ENCODE data around the gene METTL27. TPM values are rescaled to one million over a fixed set of nuclear protein-coding genes. Genes with fewer than 3 reads are reported as not detected.

METTL27 gene
- total and polyA plus RNA-seq, 2 of the 8 experiments (the other 6 are each of a cell fraction or from before 2014, with no cell fraction given) = 6.2 to 12.0 TPM

DNA sequence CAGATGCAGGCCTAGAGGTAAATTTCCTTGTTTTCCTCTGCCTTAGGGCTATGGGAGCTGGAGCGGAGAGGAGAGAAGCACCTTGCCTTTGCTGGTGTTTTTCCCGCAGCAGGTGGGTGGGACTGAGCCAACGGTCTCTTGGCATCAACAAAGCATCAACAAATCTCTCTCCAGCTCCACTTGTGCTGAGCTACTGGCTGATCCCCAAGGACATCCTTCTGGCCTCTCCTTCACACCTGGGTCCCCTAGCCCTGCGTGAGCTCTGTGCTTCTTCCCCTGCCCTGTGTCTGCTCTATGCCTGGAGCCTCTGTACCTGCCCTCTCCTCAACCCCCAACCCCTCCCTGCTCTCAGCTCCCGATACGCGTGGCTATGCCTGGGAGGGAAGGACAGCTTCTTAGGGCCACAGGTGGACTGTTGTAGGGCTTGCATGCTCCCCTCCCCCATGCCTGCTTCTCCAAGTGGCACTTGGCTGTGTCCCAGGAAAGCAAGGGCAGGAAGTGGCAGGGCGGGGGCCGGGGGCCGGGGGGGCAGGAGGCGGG is 14.7 kb downstream of the METTL27 start:
- H3K9ac ChIP-seq (replicated peaks in 1 of 4; ENCODE audit: extremely low read depth in 1 of 4, low read depth in 3 of 4, low read length in 3 of 4) = no peak overlapping the region; a peak in 2 of 7 replicates
- H2BK20ac ChIP-seq (ENCODE audit: low read length) = peak overlapping the region; percentile 99
- H4K5ac ChIP-seq (ENCODE audit: insufficient read length, low read depth, low read length) = peak overlapping the region; percentile 20
- H3K9me3 ChIP-seq (ENCODE audit: insufficient read depth in 2 of 2, low read depth in 1 of 2, low read length in 1 of 2) = no peaks in the 10 kb centered on the region
- FAIRE-seq (no peak), DNase-seq (ENCODE audit: low read depth in 1 of 2, low spot score in 2 of 2) (peak in 1 of 2 experiments; percentile 60)
- no peak overlapping the region for H3K14ac ChIP-seq (ENCODE audit: insufficient read length)
- ChIA-PET POLR2A (ENCODE audit: partially characterized antibody) (interaction anchor here (0.9 to 2.9 kb wide), 12 partner anchors 8 to 89 kb away, joined by 3 to 15 read pairs (median 4); partner anchors contain the start of genes ABHD11 and METTL27), CTCF (ENCODE audit: partially characterized antibody) (interaction anchor here (0.6 to 5.5 kb wide), 8 partner anchors 10 to 199 kb away, joined by 3 to 65 read pairs (median 14); partner anchors contain the start of genes ABHD11 and METTL27)
- H4K8ac ChIP-seq (ENCODE audit: extremely low read depth, insufficient read depth, low read length) = peak overlapping the region; percentile 72; the same call in 1 of the 2 replicates
- no peak overlapping the region for H2AFZ ChIP-seq (ENCODE audit: low read length)
- WGBS, 2 experiments (ENCODE audit: extremely low coverage in 1 of 2, insufficient coverage in 1 of 2, insufficient read length in 1 of 2, insufficient replicate concordance in 2 of 2, low coverage in 1 of 2, low lambda C conversion rate in 2 of 2, missing lambda C conversion rate in 1 of 2) = 39% methylated on average over 9 of the region's 11 CpGs; no CpG with 5 or more reads in 1 of the 2 experiments
- peaks cover 5% of the 10 kb centered on the region; the same call in 1 of the 2 replicates for H3K79me1 ChIP-seq (ENCODE audit: low read depth, low read length)
- H3K18ac ChIP-seq (ENCODE audit: extremely low read depth, low read length) = peak overlapping the region; percentile 94
- no peak overlapping the region for H2BK120ac ChIP-seq (replicated peaks; ENCODE audit: low read depth, low read length)
- no peaks in the 10 kb centered on the region for H4K20me1 ChIP-seq (replicated peaks in 1 of 2; ENCODE audit: control insufficient read depth in 1 of 2, insufficient read depth in 2 of 2, low read length in 2 of 2)
- H3K4me3 ChIP-seq (ENCODE audit: extremely low read depth in 1 of 4, insufficient read depth in 2 of 4, low read depth in 3 of 4, low read length in 4 of 4) = peak overlapping the region in 2 of 4 experiments; percentile 3 to 17; a peak in 1 of 8 replicates
- peak overlapping the region; percentile 86 for H2BK5ac ChIP-seq (ENCODE audit: low read depth, low read length)
- no peak overlapping the region for H3K56ac ChIP-seq (replicated peaks; ENCODE audit: insufficient read length, low read depth, low read length)
- peaks cover 0 to 5% (median 2%) of the 10 kb centered on the region in 4 experiments; a peak in 3 of 7 replicates for H3K27me3 ChIP-seq (replicated peaks in 1 of 4; ENCODE audit: control insufficient read depth in 3 of 4, extremely low read depth in 1 of 4, insufficient read depth in 3 of 4, low read length in 3 of 4)
- H3K23me2 ChIP-seq (ENCODE audit: low read depth, low read length) = peaks cover 17% of the 10 kb centered on the region; the same call in 1 of the 2 replicates
- no peaks in the 10 kb centered on the region; a peak in 1 of 4 replicates for H3K79me2 ChIP-seq (ENCODE audit: control insufficient read depth in 1 of 2, insufficient read depth in 2 of 2, low read length in 2 of 2)
- H2AK5ac ChIP-seq (ENCODE audit: low read depth, low read length) = no peak overlapping the region
- H3K4me2 ChIP-seq (ENCODE audit: insufficient read depth in 1 of 2, low read depth in 2 of 2, low read length in 2 of 2) = peak overlapping the region; percentile 56 to 63
- H2BK12ac ChIP-seq (ENCODE audit: low read depth, low read length) = peak overlapping the region; percentile 97
- no peak overlapping the region for H3K23ac ChIP-seq (ENCODE audit: insufficient read length)
- H4K91ac ChIP-seq (replicated peaks; ENCODE audit: insufficient read length, low read length) = peak overlapping the region; percentile 82
- no peaks in the 10 kb centered on the region for H3K36me3 ChIP-seq (ENCODE audit: control insufficient read depth in 2 of 4, insufficient read depth in 4 of 4, low read length in 3 of 4)
- peaks cover 18 to 46% (median 37%) of the 10 kb centered on the region in 4 experiments for H3K4me1 ChIP-seq (replicated peaks in 1 of 4; ENCODE audit: control insufficient read depth in 3 of 4, insufficient read depth in 4 of 4, low read length in 3 of 4)
- peak overlapping the region; percentile 90; the same call in 1 of the 2 replicates for H2BK15ac ChIP-seq (ENCODE audit: low read length)
- peak overlapping the region; percentile 63 for H3K27ac ChIP-seq (ENCODE audit: low read depth, low read length)
- peak overlapping the region; percentile 11 for H3K4ac ChIP-seq (replicated peaks; ENCODE audit: insufficient read length, low read depth, low read length)
- TF ChIP-seq CHD2 (IDR thresholded peaks at IDR 0.05; ENCODE audit: low read length) = no peak
- TF ChIP-seq POLR2AphosphoS5 (IDR thresholded peaks at IDR 0.05; ENCODE audit: low read depth, low read length) = peak; percentile 59; the same call in 1 of the 2 replicates
- peak; percentile 44; the same call in 1 of the 2 replicates for TF ChIP-seq TAF1 (IDR thresholded peaks at IDR 0.05; ENCODE audit: low read depth, low read length)
- no peak for TF ChIP-seq JUND (IDR thresholded peaks at IDR 0.05; ENCODE audit: low read length)
- no peak for TF ChIP-seq CHD1 (IDR thresholded peaks at IDR 0.05; ENCODE audit: low read depth, low read length)
- TF ChIP-seq SIN3A (conservative IDR thresholded peaks at IDR 0.05 in 1 of 2, IDR thresholded peaks at IDR 0.05 in 1 of 2; ENCODE audit: low read depth in 1 of 2, low read length in 2 of 2) = no peak
- no peak for TF ChIP-seq NANOG (IDR thresholded peaks at IDR 0.05; ENCODE audit: insufficient read depth, low read depth, low read length, poor library complexity, severe bottlenecking)
- TF ChIP-seq RBBP5 (IDR thresholded peaks at IDR 0.05; ENCODE audit: borderline replicate concordance, low read depth, low read length) = peak; percentile 90; the same call in 1 of the 2 replicates
- TF ChIP-seq NRF1 (IDR thresholded peaks at IDR 0.05; ENCODE audit: low read depth, low read length) = no peak
- TF ChIP-seq EGR1 (IDR thresholded peaks at IDR 0.05; ENCODE audit: borderline replicate concordance, low read depth, low read length) = no peak
- no peak for TF ChIP-seq KDM4A (IDR thresholded peaks at IDR 0.05; ENCODE audit: low read depth, low read length, severe bottlenecking)
- TF ChIP-seq, protein P1, sequence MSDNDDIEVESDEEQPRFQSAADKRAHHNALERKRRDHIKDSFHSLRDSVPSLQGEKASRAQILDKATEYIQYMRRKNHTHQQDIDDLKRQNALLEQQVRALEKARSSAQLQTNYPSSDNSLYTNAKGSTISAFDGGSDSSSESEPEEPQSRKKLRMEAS (IDR thresholded peaks at IDR 0.05) = peak; percentile 70; the same call in 1 of the 2 replicates

All from H1 (cell line).